ENCODE results near the gene MYBL2. TPM values are rescaled to one million over a fixed set of nuclear protein-coding genes. Genes with fewer than 3 reads are reported as not detected.
A peak's percentile ranks its signal among the peaks of the same experiment; 100 is the strongest.

The MYBL2 gene
- total RNA-seq (105 and 107 TPM in 2 replicates), polyA plus RNA-seq (32.1 and 35.7 TPM in 2 replicates), polyA minus RNA-seq (33.0 and 34.7 TPM in 2 replicates), Bru-seq, nascent RNA (percentile 70 among the genes with signal in this experiment), BruChase-seq, experiment 1, labeled RNA remaining after a 6-hour chase (percentile 68 among the genes with signal in this experiment), BruChase-seq, experiment 2, labeled RNA remaining after a 2-hour chase (percentile 64 among the genes with signal in this experiment)
- polyA plus RNA-seq (2011; cell fraction: cytosol; rRNA removed): 35.7 and 40.7 TPM in 2 replicates
- polyA plus RNA-seq (2011; cell fraction: nucleus; rRNA removed): 25.1 and 25.9 TPM in 2 replicates
- polyA plus RNA-seq (2012): 42.2 and 62.9 TPM in 2 replicates
- 77.5 TPM for polyA minus RNA-seq (2011; cell fraction: cytosol; rRNA and poly(A)+ RNA removed)
- polyA minus RNA-seq (2011; cell fraction: nucleus; rRNA and poly(A)+ RNA removed): 10.3 and 12.9 TPM in 2 replicates
- long read RNA-seq, transcript MYBL2-202 (13 exons, 2,704 nt): minor isoform, 7 of 370 reads
- long read RNA-seq, transcript MYBL2-201 (14 exons, 2,639 nt): major isoform, 279 of 370 reads
- long read RNA-seq, partial matches to known transcripts: 47 of 370 reads
- long read RNA-seq, other reads (novel, unspliced or antisense): 37 of 370 reads

- H3K36me3 ChIP-seq (ENCODE audit: control insufficient read depth in 2 of 2, extremely low read depth in 1 of 2, insufficient read depth in 2 of 2, low read length in 2 of 2): no peaks in the 10 kb centered on the region
- DNase-seq (ENCODE audit: low read depth, low spot score) (peak; percentile 48), FAIRE-seq (peak; percentile 84)
- H3K9me3 ChIP-seq (replicated peaks; ENCODE audit: control insufficient read depth, insufficient read depth, low read length): no peaks in the 10 kb centered on the region
- POLR2A ChIA-PET: interaction anchor here (0.7 kb wide), 1 partner anchor 16 kb away, joined by 3 read pairs; no protein-coding TSS in a partner anchor
- peaks cover 15% of the 10 kb centered on the region for H3K4me1 ChIP-seq (ENCODE audit: control insufficient read depth, extremely low read depth, insufficient read depth, low read length)
- peak within 1 kb of the TSS; percentile 14 for H3K27ac ChIP-seq (ENCODE audit: insufficient read depth, low read depth, low read length)
- H3K27me3 ChIP-seq (ENCODE audit: control insufficient read depth in 2 of 2, insufficient read depth in 2 of 2, low read length in 2 of 2): peaks cover 0 to 7% of the 10 kb centered on the region in 2 experiments
- H3K79me2 ChIP-seq (ENCODE audit: control insufficient read depth, insufficient read depth, low read length): peaks cover 25% of the 10 kb centered on the region
- CTCF ChIA-PET: interaction anchor here (0.7 kb wide), 2 partner anchors 36 to 1066 kb away, joined by 3 read pairs; no protein-coding TSS in a partner anchor
- H3K9me1 ChIP-seq (replicated peaks; ENCODE audit: control insufficient read depth, extremely low read depth, insufficient read depth, low read length): no peaks in the 10 kb centered on the region
- H3K4me3 ChIP-seq (replicated peaks in 1 of 3; ENCODE audit: insufficient read depth in 1 of 3, low read depth in 1 of 3, low read length in 3 of 3): peak within 1 kb of the TSS; percentile 35 to 47 (median 43)
- H4K20me1 ChIP-seq (replicated peaks; ENCODE audit: control insufficient read depth, extremely low read depth, insufficient read depth, low read length): no peaks in the 10 kb centered on the region
- H3K4me2 ChIP-seq (ENCODE audit: insufficient read depth, low read length): peak within 1 kb of the TSS; percentile 49
- no TSS peak for BruUV-seq (replicated peaks)
- TF ChIP-seq JUN (IDR thresholded peaks at IDR 0.05; ENCODE audit: borderline replicate concordance, insufficient read depth, insufficient read length, low read depth): no peak
- no peak for TF ChIP-seq GATA2 (IDR thresholded peaks at IDR 0.05; ENCODE audit: insufficient read depth, insufficient read length, low read depth, low read length)
- peak; percentile 48 for TF ChIP-seq POLR2AphosphoS5 (IDR thresholded peaks at IDR 0.05; ENCODE audit: insufficient read depth, low read depth, low read length)
- TF ChIP-seq POLR2A (IDR thresholded peaks at IDR 0.05; ENCODE audit: low read depth, low read length): no peak
- TF ChIP-seq FOS (IDR thresholded peaks at IDR 0.05; ENCODE audit: borderline replicate concordance, insufficient read depth, low read length): no peak
- TF ChIP-seq CTCF (IDR thresholded peaks at IDR 0.05; ENCODE audit: extremely low read depth in 1 of 2, insufficient read depth in 1 of 2, low read depth in 1 of 2, low read length in 2 of 2): no peak
- TF ChIP-seq MYC (IDR thresholded peaks at IDR 0.05; ENCODE audit: low read depth, low read length): no peak
- peak; percentile 72 for TF ChIP-seq MAX (IDR thresholded peaks at IDR 0.05; ENCODE audit: insufficient read depth, insufficient read length)
- no peak for TF ChIP-seq EZH2 (IDR thresholded peaks at IDR 0.05; ENCODE audit: borderline replicate concordance, low read depth, low read length, severe bottlenecking)
- peak within 1 kb of the TSS; percentile 98 for H2AFZ ChIP-seq (ENCODE audit: low read depth, low read length)
- intact Hi-C loops (cut with micrococcal nuclease) (loop anchor here (2.0 to 10.0 kb wide), 3 partner anchors 76 to 248 kb away; partner anchors contain the start of genes IFT52, SRSF6 and TOX2), dilution Hi-C loops (cut with MboI; ENCODE audit: extremely low pct_ligation_motif_present, low sequenced_read_pairs) (no loop called here)
- H3K9ac ChIP-seq (replicated peaks; ENCODE audit: extremely low read depth, insufficient read depth, low read length): peak within 1 kb of the TSS; percentile 59
Observed at GRCh38 chr20:43666376-43667328, at the start of gene MYBL2. Gene MYBL2, plus strand, starts transcription at chr20:43667114. Its CDS starts 170 bp downstream, at chr20:43667284.
